Stimulated activated CD4-positive, alpha-beta T cell treated with anti-CD3 and anti-CD28 coated beads, Interleukin-1b, Interleukin-23, amount 100 ng/mL, for 4 hours (primary cell): ENCODE results near the gene GNB3.

Source experiments
- DNase-seq, 2 donors: peaks; one replicate each; pipeline ENCODE4 v3.0.0-alpha.2; 2020; ENCODE audit warnings: low read depth in 2 of 2

The GNB3 gene

DNA sequence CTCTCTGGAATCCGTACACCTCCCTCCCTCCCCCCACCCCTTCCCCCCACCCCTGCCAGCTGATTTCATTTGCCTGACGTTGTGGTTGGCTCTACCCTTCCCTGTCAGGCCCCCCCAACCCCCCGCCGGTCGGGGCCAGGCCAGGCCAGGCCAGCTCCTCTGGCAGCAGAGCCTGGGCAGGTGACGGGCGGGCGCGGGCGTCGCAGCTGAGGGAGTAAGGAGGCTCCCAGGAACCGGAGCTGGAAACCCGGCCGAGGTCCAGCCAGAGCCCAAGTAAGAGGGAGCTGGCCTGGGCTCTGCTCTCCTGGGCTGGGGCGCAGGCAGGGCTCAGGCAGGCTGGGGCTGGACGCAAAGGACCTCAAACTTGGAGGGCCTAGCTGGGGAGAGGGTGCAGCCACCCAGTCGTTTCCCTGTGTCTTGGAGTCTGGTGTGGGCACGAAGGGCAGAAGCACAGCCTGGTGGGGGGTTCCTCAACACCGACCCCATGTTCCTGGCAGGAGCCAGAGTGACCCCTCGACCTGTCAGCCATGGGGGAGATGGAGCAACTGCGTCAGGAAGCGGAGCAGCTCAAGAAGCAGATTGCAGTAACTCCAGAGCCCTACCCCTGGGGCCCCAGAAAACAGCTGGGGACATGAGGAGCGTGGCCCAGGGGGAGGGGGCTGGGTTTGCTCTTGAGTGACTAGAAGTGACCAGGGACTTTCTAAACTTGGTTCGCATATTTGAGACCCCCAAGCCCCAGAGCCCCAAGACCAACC is at the start of gene GNB3:
Gene GNB3 (plus strand): TSS at position 165 of the 755 bp plus-strand sequence. CDS start 363 bp downstream, at position 528.
- no peak for DNase-seq

DNA sequence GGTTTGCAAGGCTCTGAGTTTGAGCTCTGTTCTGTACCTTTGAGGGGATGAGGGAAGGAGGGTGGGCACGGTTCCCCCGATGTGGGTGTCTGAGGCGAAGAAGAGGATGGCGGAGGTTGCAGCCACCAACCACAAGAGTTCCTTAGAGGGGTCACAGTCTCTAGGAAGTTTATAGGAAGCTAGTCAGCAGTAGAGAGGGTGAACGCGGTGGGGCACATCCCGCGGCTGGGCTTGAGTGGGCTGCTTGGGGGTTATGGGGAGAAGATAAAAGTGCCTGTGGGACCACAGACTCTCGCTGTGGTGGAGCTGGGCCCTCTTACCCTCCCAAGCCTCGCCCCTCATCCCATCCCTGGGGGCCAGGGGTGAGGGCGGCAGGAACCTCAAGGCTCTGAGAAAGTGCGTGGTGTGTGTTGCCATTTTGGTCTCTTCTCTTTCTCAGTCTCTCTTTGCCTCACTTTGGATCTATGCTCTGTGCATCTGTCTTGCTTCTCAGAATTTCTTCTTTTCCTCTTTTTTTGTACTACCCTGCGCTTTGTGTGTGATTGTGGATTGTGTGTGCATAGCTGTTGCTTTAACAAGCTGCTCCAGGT is 48.7 kb upstream of the GNB3 start:
- no peak for DNase-seq

DNA sequence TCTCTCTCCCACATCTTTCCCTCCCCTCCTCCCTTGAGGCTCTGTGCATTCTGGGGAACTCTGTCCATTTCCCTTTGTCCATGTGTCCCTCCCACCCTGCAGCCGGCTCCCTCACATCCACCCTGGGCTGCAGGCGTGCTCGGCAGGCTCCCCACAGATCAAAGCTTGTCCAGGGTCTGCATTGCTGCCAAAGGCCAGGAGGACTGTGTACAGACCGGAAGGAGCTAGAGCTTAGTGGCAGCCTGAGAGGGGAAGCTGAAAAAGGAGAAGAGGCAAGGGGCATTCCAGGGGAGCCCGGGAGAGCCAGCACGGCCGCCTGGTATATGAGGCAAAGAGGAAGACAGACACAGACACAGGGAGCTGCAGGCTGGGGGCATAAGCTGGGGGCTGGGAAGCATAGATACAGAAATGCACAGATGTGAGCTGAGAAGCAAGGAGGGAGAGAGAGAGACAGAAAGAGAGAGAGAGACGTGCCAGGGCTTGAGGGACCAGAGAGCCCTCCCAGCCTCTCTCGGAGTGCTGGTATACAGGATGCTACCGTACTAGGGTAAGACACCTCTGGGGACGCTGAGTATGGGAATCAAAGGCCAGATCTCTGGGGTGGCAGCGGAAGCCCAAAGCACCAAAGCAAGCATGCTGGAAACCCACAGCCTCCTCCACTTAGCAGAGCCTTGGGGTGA is 48.1 kb upstream of the GNB3 start:
- no peak for DNase-seq

DNA sequence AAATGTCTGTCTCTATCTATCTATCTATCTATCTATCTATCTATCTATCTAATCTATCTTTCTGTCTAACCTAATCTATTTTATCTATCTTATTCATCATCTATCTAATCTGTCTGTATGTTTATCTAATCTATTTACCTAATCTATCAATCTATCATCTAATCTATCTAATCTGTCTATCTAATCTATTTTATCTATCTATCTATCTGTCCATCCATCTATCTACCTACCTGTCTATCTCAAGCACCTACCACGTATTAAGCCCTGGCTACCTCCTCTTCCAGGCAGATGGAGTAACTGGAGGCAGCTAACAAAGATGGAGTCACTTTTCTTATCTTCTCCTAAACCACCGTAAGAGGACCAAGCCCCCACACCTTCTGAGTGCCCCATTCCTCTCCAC is 45.6 kb upstream of the GNB3 start:
- DNase-seq, result no peak

DNA sequence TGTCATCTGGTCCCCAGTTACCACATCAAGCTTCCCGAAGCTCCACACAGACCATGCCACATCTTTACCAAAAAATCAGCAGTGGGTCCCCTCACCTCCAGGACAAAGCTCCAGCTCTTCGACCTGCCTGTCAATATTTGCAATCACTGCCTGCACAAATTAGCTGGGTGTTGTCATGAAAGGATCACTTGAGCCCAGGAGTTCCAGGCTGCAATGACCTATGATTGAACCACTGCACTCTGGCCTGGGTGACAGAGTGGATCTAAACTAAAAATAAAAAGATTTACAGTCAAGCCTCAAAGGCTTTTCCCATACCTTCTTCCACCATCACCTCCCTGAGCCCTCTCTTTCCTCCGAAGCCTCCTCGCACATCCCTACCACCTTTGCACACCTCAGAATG is 44.1 kb upstream of the GNB3 start:
- DNase-seq, result no peak

DNA sequence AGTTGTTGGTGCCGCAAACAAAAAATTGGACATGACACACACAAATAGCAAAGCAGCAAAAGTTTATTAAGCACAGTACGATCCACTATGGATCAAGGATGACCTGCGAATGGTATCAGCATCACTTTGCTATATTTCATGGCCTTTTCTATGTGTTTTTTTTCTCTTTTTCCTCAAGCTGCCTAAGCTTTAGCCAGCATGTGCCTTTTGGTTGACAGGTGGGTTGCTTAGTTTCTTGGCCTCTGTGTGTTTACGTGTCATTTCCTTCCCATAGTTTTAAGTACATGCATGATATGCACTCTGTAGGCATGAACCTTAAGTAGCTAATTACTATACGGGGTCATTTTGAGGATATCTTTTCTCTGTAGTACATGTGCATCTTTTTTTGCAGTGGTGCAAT is 41.6 kb upstream of the GNB3 start:
- no peak for DNase-seq

DNA sequence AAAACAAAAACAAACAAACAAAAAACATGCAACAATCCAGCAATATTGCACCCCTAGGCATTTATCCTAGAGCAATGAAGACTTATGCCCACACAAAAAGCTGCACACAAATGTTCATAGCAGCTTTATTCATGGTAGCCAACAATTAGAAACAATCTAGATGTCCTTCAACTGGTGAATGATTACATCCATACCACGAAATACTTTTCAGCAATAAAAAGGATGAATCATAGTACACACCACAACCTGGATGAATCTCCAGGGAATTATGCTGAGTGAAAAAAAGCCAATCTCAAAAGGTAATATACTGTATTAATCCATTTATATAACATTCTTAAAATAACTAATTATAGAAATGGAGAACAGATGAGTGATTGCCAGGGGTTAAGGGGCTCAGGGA is 33.6 kb upstream of the GNB3 start:
- no peak for DNase-seq

DNA sequence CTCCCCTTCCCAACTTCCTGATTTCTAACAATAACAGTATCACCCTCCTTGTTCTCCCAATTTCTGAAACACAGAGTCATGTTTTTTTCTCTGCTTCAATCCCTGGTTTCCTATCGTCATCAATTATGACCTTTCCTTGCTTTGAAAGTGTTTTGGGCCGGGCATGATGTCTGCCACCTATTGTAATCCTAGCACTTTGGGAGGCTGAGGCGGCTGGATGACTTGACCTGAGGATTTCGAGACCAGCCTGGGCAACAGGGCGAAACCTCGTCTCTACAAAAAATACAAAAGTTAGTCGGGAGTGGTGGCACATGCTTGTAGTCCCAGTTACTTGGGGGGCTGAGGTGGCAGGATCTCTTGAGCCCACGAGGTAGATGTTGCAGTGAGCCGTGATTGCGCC is 31.7 kb upstream of the GNB3 start:
- no peak for DNase-seq

DNA sequence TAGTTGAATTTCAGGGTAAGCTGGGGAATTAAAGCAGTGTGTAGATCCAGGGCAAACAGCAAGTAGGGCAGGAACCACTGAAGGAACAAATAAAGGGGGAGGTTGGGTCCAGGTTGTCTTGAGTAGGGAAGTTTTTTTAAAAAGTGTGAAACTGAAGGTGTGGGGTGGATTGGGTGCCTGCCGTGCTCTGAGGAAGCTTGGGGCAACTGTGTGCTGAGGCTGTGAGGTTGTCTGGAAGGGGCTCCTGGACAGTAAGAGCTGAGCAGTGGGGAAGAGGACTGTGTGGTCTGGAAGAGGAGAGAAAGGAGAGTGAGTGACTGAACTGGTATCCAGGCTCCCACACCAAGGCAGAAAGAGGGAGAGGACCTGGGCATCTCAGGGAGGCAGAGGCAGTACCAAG is 30.0 kb upstream of the GNB3 start:
- DNase-seq, result no peak

DNA sequence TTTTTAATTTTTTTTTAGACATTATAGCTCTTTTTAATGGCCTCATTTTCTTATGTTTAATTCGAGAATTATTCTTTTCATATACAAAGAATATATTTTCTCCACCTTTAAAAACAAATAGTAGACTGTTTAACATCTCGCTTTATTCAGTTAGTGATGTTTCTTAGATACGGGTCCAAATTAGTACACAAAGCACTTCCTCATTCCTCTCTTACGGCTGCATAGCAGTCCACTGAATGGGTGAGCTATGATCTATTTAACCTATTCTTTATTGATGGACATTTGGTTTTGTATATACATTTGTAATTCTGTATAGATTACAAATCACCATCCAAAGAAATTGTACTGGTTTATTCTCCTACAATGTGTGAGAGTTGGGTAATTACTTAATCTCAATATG is 27.4 kb upstream of the GNB3 start:
- no peak for DNase-seq

DNA sequence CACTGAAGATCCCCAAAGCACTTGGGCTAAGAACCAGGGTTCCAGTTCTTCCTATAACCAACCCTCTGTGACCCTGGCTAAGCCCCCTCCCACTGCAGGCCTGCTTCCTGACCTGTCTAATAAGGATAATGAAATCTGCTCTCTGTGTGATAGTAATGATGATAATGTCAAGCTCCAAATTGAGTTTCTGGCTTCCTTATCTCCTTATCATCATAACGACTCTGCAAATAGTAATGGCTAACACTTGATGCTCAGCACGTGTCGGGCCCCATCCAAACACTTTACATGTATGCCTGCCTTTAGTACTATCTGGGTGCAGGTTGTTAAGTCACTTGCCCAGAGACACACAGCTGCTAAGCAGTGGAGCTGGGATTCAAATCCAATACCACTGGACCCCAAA is 24.1 kb upstream of the GNB3 start:
- no peak for DNase-seq

DNA sequence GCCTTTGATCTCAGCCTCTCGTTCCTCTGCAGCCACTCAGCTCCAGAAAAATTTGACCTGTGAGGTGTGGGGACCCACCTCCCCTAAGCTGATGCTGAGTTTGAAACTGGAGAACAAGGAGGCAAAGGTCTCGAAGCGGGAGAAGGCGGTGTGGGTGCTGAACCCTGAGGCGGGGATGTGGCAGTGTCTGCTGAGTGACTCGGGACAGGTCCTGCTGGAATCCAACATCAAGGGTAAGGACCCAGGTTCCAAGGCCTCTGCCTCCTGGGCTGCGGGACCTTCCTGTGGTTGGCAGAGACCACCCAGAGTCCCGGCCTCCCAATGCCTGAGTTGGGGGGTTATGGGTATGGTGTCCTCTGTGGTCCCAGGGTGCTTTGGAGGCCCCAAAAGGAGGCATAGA is 23.6 kb upstream of the GNB3 start:
- DNase-seq, result no peak

DNA sequence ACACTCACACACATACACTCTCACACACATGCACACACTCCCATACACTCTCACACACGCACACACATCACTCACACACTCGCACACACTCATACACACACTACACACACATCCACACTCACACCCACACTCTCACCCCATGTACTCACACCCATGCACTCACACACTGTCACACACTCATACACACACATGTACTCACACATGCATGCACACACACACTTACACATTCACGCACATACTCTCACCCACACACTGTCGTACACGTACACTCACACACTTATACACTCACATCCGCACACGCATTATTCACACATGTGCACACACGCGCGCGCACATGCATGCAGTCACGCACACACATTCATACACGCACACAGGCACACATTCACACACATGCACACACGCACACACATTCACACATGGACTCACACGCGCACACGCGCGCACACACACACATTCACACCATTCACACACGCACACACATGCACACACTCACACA is 23.0 kb upstream of the GNB3 start:
- DNase-seq, result no peak

DNA sequence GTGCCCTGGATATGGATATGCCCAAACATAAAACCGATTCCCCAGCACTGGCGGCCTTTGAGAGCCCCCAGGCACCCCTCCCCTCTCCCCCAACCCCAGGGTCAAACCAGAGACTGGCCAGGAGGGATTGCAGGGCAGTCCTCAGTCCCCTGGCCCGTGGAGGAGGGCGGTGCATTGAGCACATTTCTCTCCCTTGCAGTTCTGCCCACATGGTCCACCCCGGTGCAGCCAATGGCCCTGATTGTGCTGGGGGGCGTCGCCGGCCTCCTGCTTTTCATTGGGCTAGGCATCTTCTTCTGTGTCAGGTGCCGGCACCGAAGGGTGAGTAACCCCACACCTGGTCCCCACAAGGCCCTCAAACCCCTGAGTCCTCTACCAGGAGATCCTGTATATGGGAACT is 22.5 kb upstream of the GNB3 start:
- no peak for DNase-seq

DNA sequence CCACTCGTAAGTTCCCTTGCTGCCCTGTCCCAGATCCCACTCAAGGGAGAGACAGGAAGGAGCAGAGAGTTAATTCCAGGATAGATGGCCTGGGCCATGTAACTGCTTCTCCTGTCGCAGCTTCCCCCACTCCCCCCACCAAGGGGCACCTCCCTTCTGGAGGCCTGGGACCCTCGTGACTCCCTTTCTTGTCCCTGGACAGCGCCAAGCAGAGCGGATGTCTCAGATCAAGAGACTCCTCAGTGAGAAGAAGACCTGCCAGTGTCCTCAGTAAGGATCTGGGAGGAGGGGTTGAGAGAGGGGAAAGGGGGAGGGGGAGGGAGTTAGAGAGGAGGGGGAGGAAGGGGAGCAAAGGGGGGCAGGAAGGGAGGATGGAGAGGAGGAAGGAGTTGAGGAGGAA is 22.1 kb upstream of the GNB3 start:
- DNase-seq, result no peak

DNA sequence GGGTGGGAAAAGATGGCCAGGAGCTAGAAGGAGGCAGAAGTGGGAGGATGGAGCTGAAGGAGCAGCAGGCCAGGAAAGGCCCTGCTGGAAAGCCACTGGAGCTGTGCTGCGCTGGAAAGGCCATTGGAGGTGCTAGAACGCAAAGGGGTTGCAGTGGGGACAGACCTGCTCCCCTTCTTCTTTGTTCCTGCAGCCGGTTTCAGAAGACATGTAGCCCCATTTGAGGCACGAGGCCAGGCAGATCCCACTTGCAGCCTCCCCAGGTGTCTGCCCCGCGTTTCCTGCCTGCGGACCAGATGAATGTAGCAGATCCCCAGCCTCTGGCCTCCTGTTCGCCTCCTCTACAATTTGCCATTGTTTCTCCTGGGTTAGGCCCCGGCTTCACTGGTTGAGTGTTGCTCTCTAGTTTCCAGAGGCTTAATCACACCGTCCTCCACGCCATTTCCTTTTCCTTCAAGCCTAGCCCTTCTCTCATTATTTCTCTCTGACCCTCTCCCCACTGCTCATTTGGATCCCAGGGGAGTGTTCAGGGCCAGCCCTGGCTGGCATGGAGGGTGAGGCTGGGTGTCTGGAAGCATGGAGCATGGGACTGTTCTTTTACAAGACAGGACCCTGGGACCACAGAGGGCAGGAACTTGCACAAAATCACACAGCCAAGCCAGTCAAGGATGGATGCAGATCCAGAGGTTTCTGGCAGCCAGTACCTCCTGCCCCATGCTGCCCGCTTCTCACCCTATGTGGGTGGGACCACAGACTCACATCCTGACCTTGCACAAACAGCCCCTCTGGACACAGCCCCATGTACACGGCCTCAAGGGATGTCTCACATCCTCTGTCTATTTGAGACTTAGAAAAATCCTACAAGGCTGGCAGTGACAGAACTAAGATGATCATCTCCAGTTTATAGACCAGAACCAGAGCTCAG is 21.4 kb upstream of the GNB3 start:
- no peak for DNase-seq

DNA sequence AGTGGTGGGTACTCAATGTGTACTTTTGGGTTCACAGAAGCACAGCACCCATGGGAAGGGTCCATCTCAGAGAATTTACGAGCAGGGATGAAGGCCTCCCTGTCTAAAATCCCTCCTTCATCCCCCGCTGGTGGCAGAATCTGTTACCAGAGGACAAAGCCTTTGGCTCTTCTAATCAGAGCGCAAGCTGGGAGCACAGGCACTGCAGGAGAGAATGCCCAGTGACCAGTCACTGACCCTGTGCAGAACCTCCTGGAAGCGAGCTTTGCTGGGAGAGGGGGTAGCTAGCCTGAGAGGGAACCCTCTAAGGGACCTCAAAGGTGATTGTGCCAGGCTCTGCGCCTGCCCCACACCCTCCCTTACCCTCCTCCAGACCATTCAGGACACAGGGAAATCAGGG is 20.6 kb upstream of the GNB3 start:
- no peak for DNase-seq

DNA sequence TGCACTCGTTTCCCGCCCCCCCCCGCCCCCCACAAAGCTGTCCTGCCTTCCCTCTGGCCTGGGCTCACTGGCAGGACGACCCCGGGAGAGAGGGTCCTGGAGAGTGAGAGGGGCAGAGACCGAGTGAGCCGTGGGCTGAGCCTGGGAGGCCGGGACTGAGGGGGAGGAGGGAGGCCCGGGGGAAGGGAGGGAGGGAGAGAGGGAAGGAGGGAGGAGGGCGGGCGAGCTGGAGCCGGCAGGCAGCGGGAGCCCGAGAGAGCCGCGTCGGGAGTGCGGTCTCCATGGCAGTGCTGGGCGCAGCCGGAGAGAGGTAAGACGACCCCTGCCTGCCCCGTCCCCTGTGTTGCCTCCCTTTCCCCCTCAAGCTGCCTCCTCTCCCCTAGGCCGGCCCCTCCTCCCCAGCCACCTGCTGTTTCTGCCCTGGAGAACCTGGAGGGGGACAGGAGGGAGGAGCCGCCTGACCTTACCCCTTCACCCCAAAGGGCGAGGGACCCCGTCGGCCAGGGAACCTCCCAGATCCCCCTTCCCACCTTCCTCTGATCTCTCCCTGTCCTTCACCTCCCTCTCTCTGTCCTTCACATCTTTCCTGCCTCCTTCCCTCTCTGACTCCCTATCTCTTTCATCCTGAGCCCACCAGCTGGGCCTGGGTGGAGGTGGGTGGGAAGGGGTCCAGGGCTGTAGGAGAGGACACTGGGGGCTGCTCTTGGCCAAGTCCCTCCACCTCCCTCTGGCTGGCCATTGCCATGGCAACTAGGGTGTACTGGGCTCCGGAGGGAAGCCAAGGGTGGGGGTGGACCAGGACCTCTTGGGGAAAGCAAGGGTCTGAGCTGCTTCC is 18.9 kb upstream of the GNB3 start, which contains the start of gene GPR162:
Gene GPR162 (plus strand): TSS at position 231 of the 835 bp plus-strand sequence. CDS start 2,078 bp downstream, outside the sequence.
- no peak for DNase-seq

DNA sequence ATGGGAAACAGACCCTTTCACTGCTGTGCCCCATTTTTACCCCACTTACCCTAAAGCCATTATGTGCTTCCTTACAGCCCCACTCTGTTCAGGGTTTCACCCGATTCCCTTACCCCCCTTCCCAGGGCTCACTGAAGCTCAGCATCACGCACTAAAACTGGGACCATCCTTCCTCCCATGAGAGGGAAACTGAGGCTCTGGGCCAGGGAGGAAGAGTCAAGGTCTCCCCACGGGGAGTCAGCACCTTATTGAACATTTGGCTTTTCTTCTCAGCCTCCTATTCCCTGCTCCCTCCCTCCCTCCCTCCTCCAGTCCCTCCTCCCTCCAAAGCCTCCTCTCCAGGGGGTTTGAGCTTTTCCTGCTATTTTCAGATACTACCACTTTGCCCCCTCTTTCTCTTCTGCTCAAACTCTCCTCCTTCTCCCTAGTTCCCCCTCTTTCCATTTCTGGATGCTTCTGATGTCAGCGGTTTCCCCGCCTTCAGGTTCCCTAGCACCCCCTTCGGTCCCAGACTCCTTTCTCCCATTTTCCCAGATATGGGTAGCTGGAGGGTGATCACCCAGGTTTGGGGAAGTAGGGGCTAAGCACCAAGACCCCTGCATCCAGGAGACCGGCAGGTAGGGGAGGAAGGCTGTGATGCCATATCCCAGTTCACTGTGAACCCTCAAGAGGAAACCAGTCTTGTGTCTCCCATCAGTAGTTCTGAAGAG is 18.1 kb upstream of the GNB3 start:
- no peak for DNase-seq
